IPS-NIHi7 (cell line): ENCODE measurements around the gene SOX2.
A peak's percentile ranks its signal among the peaks of the same experiment; 100 is the strongest.

Experiments
- DNase-seq: peaks from one replicate; pipeline ENCODE4 v3.0.0; 2012; ENCODE audit warnings: mixed read lengths; ENCODE audit errors: extremely low spot score

Gene SOX2

GRCh38 chr3:181722766-181723425 lies 11.2 kb downstream of the SOX2 start:
- DNase-seq, result no peak

GRCh38 chr3:181723625-181724191 lies 12.0 kb downstream of the SOX2 start:
- no peak for DNase-seq

GRCh38 chr3:181724192-181724965 lies 12.7 kb downstream of the SOX2 start:
- DNase-seq, result no peak

- DNase-seq, result no peak
Measured at GRCh38 chr3:181725131-181725731, 13.5 kb downstream of the SOX2 start.

GRCh38 chr3:181725830-181726229 lies 14.1 kb downstream of the SOX2 start:
- no peak for DNase-seq

- peak; percentile 70 for DNase-seq
Measured at GRCh38 chr3:181726351-181727330, 14.9 kb downstream of the SOX2 start.

GRCh38 chr3:181727341-181728032 lies 15.8 kb downstream of the SOX2 start:
- no peak for DNase-seq

GRCh38 chr3:181728470-181729340 lies 17.0 kb downstream of the SOX2 start:
- no peak for DNase-seq

- DNase-seq, result no peak
Measured at GRCh38 chr3:181729341-181729869, 17.7 kb downstream of the SOX2 start.

- DNase-seq, result no peak
Measured at GRCh38 chr3:181730316-181730715, 18.6 kb downstream of the SOX2 start.

GRCh38 chr3:181730934-181731333 lies 19.2 kb downstream of the SOX2 start:
- DNase-seq, result peak; percentile 34

GRCh38 chr3:181735911-181736310 lies 24.2 kb downstream of the SOX2 start:
- DNase-seq, result no peak

GRCh38 chr3:181738551-181738950 lies 26.8 kb downstream of the SOX2 start:
- no peak for DNase-seq

- DNase-seq, result no peak
Measured at GRCh38 chr3:181739628-181740027, 27.9 kb downstream of the SOX2 start.

- DNase-seq, result no peak
Measured at GRCh38 chr3:181741417-181741816, 29.7 kb downstream of the SOX2 start.

GRCh38 chr3:181752202-181752671 lies 40.5 kb downstream of the SOX2 start:
- DNase-seq, result no peak

GRCh38 chr3:181753391-181753790 lies 41.7 kb downstream of the SOX2 start:
- no peak for DNase-seq

- DNase-seq, result no peak
Measured at GRCh38 chr3:181755959-181756358, 44.2 kb downstream of the SOX2 start.

GRCh38 chr3:181756645-181757297 lies 45.0 kb downstream of the SOX2 start:
- peak; percentile 41 for DNase-seq
